NT2/D1 (cell line): ENCODE results near the gene SLX4IP.

Experiments used
- SUZ12 ChIP-seq: IDR thresholded peaks from 2 replicates; pipeline ENCODE4 v1.6.1; 2011; ENCODE audit not compliant: insufficient read length, insufficient read depth; ENCODE audit errors: extremely low read depth
- YY1 ChIP-seq: IDR thresholded peaks from 2 replicates; pipeline ENCODE4 v1.6.1; 2011; ENCODE audit not compliant: insufficient read length, insufficient read depth
- ZNF274 ChIP-seq: IDR thresholded peaks from 2 replicates; pipeline ENCODE4 v1.6.1; 2011; ENCODE audit warnings: mild to moderate bottlenecking, low read depth, low read length

- TF ChIP-seq YY1 (no peak), SUZ12 (no peak), ZNF274 (no peak)
These were observed 107.3 kb downstream of the SLX4IP start for GRCh38 chr20:10542442-10542841.
